BE2C (cell line): Measurements from ENCODE around the gene STX1B.
"Not testable (repeated sequence)": the region's sequence is repeated elsewhere in the genome, so short reads cannot be mapped to it uniquely, and the experiment has no call there.

Source experiments
- DNase-seq: peaks from one replicate; pipeline ENCODE4 v3.0.0-alpha.2; 2020
- H3K27me3 ChIP-seq: fragments of 250-450 bp; sonication (Bioruptor Pico); 2 replicates; pipeline ENCODE4 v1.5.1; 2020; ENCODE audit warnings: mild to moderate bottlenecking
- H3K36me3 ChIP-seq: fragments of 250-450 bp; sonication (Bioruptor Pico); 2 replicates; pipeline ENCODE4 v1.5.1; 2020; ENCODE audit warnings: mild to moderate bottlenecking
- H3K4me1 ChIP-seq: fragments of 250-450 bp; sonication (Bioruptor Pico); 2 replicates; pipeline ENCODE4 v1.5.1; 2020
- H3K4me3 ChIP-seq: 2 replicates; pipeline ENCODE4 v1.5.1; 2011; ENCODE audit warnings: low read depth, low read length
- H3K9me3 ChIP-seq: fragments of 250-450 bp; sonication (Bioruptor Pico); 2 replicates; pipeline ENCODE4 v1.5.1; 2020
- TF ChIP-seq, protein P1 (sequence below): IDR thresholded peaks from 2 replicates; pipeline ENCODE4 v1.5.1; 2012; ENCODE audit warnings: mild to moderate bottlenecking, low read depth, low read length

Gene STX1B

DNA sequence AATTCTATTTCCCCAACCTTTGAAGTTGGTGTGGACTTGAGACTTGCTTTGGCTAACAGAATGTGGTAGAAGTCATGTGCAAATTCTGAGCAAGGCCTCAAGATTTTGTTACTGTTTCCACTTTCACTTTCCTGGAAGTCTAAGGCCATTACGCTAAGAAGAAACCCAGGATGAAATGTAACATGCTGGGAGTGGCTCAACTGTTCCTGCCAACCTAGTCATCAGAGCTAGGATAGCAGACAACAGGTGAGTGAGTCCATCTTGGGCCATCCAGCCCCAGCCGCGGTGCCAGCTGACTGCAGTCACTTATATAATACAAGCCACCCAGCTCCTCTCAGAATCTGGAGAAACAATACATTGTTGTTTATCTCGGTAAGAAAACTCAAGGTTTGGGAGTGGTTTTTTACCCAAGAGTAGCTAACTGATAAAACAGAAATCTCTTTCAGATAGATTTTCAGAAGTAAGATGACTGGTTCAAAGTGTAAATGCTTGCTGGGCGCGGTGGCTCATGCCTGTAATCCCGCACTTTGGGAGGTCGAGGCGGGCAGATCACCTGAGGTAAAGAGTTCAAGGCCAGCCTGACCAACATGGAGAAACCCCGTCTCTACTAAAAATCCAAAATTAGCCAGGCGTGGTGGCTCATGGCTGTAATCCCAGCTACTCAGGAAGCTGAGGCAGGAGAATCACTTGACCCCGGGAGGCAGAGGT lies 12.3 kb upstream of the STX1B start:
- Histone ChIP-seq H3K9me3 (no peaks in the 10 kb centered on the region), H3K4me1 (no peaks in the 10 kb centered on the region), H3K36me3 (no peaks in the 10 kb centered on the region), H3K27me3 (no peaks in the 10 kb centered on the region), H3K4me3 (no peak overlapping the region)
- no peak for DNase-seq
- TF ChIP-seq, protein P1, sequence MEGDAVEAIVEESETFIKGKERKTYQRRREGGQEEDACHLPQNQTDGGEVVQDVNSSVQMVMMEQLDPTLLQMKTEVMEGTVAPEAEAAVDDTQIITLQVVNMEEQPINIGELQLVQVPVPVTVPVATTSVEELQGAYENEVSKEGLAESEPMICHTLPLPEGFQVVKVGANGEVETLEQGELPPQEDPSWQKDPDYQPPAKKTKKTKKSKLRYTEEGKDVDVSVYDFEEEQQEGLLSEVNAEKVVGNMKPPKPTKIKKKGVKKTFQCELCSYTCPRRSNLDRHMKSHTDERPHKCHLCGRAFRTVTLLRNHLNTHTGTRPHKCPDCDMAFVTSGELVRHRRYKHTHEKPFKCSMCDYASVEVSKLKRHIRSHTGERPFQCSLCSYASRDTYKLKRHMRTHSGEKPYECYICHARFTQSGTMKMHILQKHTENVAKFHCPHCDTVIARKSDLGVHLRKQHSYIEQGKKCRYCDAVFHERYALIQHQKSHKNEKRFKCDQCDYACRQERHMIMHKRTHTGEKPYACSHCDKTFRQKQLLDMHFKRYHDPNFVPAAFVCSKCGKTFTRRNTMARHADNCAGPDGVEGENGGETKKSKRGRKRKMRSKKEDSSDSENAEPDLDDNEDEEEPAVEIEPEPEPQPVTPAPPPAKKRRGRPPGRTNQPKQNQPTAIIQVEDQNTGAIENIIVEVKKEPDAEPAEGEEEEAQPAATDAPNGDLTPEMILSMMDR = no peak

DNA sequence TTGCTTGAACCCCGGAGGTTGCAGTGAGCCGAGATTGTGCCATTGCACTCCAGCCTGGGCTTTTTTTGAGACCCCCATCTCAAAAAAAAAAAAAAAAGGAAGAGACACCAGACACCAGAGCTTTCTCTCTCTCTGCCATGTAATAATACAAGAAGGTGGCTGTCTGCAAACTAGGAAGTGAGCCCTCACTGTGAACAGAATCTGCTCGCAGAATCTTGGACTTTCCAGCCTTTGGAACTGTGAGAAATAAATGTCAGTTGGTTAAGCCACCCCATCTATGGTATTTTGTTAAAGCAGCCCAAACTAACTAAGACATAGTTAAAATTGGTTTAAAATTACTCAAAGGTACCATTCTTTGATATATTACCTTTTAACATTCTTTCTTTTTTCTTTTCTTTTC lies 10.1 kb upstream of the STX1B start:
- Histone ChIP-seq H3K4me1 (no peaks in the 10 kb centered on the region), H3K27me3 (no peaks in the 10 kb centered on the region), H3K4me3 (no peak overlapping the region), H3K9me3 (no peaks in the 10 kb centered on the region), H3K36me3 (no peaks in the 10 kb centered on the region)
- no peak for DNase-seq
- TF ChIP-seq, protein P1 = no peak

DNA sequence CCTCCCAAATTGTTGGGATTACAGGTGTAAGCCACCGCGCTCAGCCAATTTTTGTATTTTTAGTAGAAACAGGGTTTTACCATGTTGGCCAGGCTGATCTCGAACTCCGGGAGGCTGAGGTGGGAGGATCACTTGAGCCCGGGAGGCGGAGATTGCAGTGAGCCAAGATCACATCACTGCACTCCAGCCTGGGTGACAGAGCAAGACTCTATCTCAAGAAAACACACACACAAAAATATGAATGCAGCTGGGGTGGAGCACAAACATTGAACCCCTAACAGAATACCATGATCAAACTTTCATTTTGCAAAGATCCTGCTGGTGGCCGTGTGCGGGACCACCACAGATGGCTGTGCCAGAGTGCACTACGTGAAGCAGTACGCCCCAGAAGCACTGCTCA lies 7.3 kb upstream of the STX1B start:
- DNase-seq, H3K36me3 ChIP-seq, H3K4me1 ChIP-seq, H3K9me3 ChIP-seq, H3K27me3 ChIP-seq, H3K4me3 ChIP-seq: not testable (repeated sequence)

DNA sequence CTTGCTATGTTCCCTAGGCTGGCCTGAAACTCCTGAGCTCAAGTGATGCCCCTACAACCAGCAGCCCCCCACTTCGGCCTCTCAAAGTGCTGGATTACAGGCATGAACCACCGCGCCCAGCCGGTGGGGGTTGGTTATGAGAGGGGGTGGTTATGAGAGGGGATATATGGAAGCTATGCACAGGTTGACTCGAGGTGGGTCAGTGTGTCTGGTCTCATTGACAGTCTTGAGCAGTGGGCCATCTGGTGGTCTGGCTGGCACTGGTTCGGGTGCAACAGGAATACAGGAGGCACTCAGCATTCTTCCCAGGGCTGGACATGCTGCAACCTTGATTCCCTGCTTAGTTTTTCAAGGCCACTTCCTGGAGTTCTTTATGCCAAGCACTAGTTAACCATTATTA lies 5.6 kb upstream of the STX1B start:
- peaks cover 9% of the 10 kb centered on the region for H3K27me3 ChIP-seq
- no peak for DNase-seq
- H3K36me3 ChIP-seq = no peaks in the 10 kb centered on the region
- no peaks in the 10 kb centered on the region for H3K4me1 ChIP-seq
- no peaks in the 10 kb centered on the region for H3K9me3 ChIP-seq
- TF ChIP-seq, protein P1 = peak; percentile 40
- no peak overlapping the region for H3K4me3 ChIP-seq

DNA sequence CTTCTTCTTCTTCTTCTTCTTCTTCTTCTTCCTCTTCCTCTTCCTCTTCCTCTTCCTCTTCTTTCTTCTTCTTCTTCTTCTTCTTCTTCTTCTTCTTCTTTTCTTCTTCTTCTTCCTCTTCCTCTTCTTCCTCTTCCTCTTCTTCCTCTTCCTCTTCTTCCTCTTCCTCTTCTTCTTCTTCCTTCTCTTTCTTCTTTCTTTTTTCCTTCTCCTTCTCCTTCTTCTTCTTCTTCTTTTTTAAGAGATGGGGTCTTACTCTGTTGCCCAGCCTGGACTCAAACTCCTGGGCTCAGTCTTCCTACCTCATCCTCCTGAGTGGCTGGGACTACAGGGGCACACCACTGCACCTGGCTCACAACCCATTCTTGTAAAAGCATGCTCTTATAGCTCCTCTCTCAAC lies 2.9 kb upstream of the STX1B start:
- H3K27me3 ChIP-seq = peaks cover 12% of the 10 kb centered on the region
- not testable (repeated sequence) for H3K4me1 ChIP-seq, DNase-seq, H3K4me3 ChIP-seq, H3K36me3 ChIP-seq, H3K9me3 ChIP-seq

DNA sequence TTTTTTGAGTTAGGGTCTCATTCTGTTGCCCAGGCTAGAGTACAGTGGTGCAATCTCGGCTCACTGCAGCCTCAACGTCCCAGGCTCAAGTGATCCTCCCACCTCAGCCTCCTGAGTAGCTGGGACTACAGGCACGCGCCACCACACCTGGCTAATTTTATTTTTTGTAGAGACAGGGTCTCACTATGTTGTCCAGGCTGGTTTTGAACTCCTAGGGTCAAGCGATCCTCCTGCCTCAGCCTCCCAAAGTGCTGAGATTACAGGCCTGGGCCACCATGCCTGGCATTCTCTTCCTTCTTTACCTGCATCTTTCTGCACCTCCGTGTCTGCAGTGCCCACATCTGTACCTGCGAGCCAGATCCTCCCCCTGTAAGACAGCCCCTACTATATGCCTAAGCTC lies 1.4 kb upstream of the STX1B start:
- not testable (repeated sequence) for H3K4me1 ChIP-seq, H3K36me3 ChIP-seq, H3K4me3 ChIP-seq, H3K9me3 ChIP-seq, DNase-seq
- H3K27me3 ChIP-seq = peaks cover 12% of the 10 kb centered on the region

DNA sequence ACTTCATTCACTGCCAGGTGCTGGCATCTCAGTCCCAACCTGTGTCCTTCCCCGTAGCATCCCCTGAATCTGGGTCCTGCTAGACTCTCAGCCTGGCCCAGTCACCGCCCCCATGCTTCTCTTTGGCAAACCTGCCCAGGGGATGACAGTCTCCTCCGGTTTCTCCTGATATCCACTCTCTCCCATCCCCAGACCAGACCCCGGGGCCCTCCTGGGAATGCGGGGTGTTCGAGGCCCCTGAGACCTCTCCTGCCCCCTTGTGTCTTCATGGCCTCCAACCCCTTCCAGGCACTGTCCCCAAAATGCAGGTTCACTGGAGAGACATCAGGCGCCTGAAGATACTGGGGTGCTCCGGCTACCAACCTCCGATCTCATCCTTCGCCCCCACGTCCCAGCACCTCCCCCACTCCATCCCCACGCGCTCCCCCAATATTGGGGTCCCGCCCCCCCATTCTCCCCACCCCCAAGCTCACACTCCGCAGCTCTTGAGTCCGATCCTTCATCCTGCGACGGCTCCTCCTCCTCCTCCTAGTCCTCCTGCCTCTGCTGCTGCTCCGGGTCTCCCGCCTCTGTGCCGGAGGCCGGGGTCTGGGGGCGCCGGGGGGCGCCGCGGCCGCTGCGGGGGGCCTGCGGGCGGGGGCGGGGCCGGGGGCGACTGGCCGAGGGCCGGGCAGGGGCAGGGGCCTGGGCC lies 399 bp downstream of the STX1B start:
- Histone ChIP-seq H3K36me3 (no peaks in the 10 kb centered on the region), H3K4me3 (no peak overlapping the region), H3K27me3 (peaks cover 12% of the 10 kb centered on the region), H3K4me1 (no peaks in the 10 kb centered on the region), H3K9me3 (no peaks in the 10 kb centered on the region)
- no peak for DNase-seq
- TF ChIP-seq, protein P1 = no peak
